Activated CD4-positive, alpha-beta T cell treated with anti-CD3 and anti-CD28 coated beads, Interleukin-2, amount 10 ng/mL, durations not matched to agents 24 days and 14 days (primary cell): ENCODE measurements around the gene GOLGA8K. TPM values are rescaled to one million over a fixed set of nuclear protein-coding genes. Genes with fewer than 3 reads are reported as not detected.
"Not testable (repeated sequence)": the region's sequence is repeated elsewhere in the genome, so short reads cannot be mapped to it uniquely, and the experiment has no call there.

Source experiments
- DNase-seq: peaks from one replicate; pipeline ENCODE4 v3.0.0; 2022
- H3K27ac Mint-ChIP-seq: one replicate; pipeline ENCODE4 v1.8.0; 2022; ENCODE audit warnings: mild to moderate bottlenecking, mixed read lengths
- H3K27me3 Mint-ChIP-seq: one replicate; pipeline ENCODE4 v1.8.0; 2022; ENCODE audit warnings: mixed read lengths
- H3K36me3 Mint-ChIP-seq: one replicate; pipeline ENCODE4 v1.8.0; 2022; ENCODE audit warnings: low read depth, mild to moderate bottlenecking, mixed read lengths
- H3K4me1 Mint-ChIP-seq: one replicate; pipeline ENCODE4 v1.8.0; 2021; ENCODE audit warnings: mixed read lengths
- H3K4me3 Mint-ChIP-seq: one replicate; pipeline ENCODE4 v1.8.0; 2022; ENCODE audit warnings: mild to moderate bottlenecking, moderate library complexity, mixed read lengths
- H3K9me3 Mint-ChIP-seq: one replicate; pipeline ENCODE4 v1.8.0; 2021; ENCODE audit warnings: mixed read lengths
- intact Hi-C: fragments of 100-400 bp; cut with micrococcal nuclease; formaldehyde crosslinking; loops from one replicate; pipeline ENCODE4 v1.15.1; 2023
- total RNA-seq: library from RNA; stranded (reverse); gene quantifications from 2 replicates; pipeline ENCODE4 v1.2.3, GENCODE V29; 2022

GOLGA8K gene
- 0.21 and 0.62 TPM in 2 replicates for total RNA-seq

- H3K4me3 Mint-ChIP-seq, H3K9me3 Mint-ChIP-seq, H3K4me1 Mint-ChIP-seq, H3K27me3 Mint-ChIP-seq, intact Hi-C loops, H3K36me3 Mint-ChIP-seq, H3K27ac Mint-ChIP-seq, DNase-seq: not testable (repeated sequence)
Measured at GRCh38 chr15:32403192-32403591, at the start of gene GOLGA8K. Gene GOLGA8K (minus strand): TSS chr15:32403292. CDS start chr15:32403194, 98 bp downstream.

GRCh38 chr15:32440445-32440977 lies 37.4 kb upstream of the GOLGA8K start:
- DNase-seq, intact Hi-C loops, H3K27me3 Mint-ChIP-seq, H3K9me3 Mint-ChIP-seq, H3K27ac Mint-ChIP-seq, H3K4me3 Mint-ChIP-seq, H3K36me3 Mint-ChIP-seq, H3K4me1 Mint-ChIP-seq: not testable (repeated sequence)

GRCh38 chr15:32434102-32434963 lies 31.2 kb upstream of the GOLGA8K start:
- H3K4me3 Mint-ChIP-seq, H3K36me3 Mint-ChIP-seq, DNase-seq, H3K4me1 Mint-ChIP-seq, H3K27ac Mint-ChIP-seq, H3K9me3 Mint-ChIP-seq, intact Hi-C loops, H3K27me3 Mint-ChIP-seq: not testable (repeated sequence)

GRCh38 chr15:32427635-32428034 lies 24.5 kb upstream of the GOLGA8K start:
- H3K36me3 Mint-ChIP-seq, H3K27ac Mint-ChIP-seq, H3K4me1 Mint-ChIP-seq, H3K27me3 Mint-ChIP-seq, DNase-seq, H3K9me3 Mint-ChIP-seq, H3K4me3 Mint-ChIP-seq, intact Hi-C loops: not testable (repeated sequence)

- not testable (repeated sequence) for H3K4me1 Mint-ChIP-seq
Measured at GRCh38 chr15:32426511-32426910, 23.4 kb upstream of the GOLGA8K start.

GRCh38 chr15:32407903-32408302 lies 4.8 kb upstream of the GOLGA8K start:
- intact Hi-C loops, H3K9me3 Mint-ChIP-seq, H3K4me1 Mint-ChIP-seq, H3K36me3 Mint-ChIP-seq, H3K27me3 Mint-ChIP-seq, H3K27ac Mint-ChIP-seq, H3K4me3 Mint-ChIP-seq: not testable (repeated sequence)
- DNase-seq, result peak; percentile 64

More at GRCh38 chr15:32426511-32426910, 23.4 kb upstream of the GOLGA8K start:
- H3K4me3 Mint-ChIP-seq, H3K36me3 Mint-ChIP-seq, DNase-seq, H3K27me3 Mint-ChIP-seq, H3K9me3 Mint-ChIP-seq, intact Hi-C loops, H3K27ac Mint-ChIP-seq: not testable (repeated sequence)

- H3K4me1 Mint-ChIP-seq, H3K36me3 Mint-ChIP-seq, H3K27ac Mint-ChIP-seq, H3K9me3 Mint-ChIP-seq, H3K27me3 Mint-ChIP-seq, intact Hi-C loops, H3K4me3 Mint-ChIP-seq, DNase-seq: not testable (repeated sequence)
Measured at GRCh38 chr15:32396522-32396921, 6.6 kb downstream of the GOLGA8K start.

- H3K4me1 Mint-ChIP-seq, H3K9me3 Mint-ChIP-seq, H3K36me3 Mint-ChIP-seq: not testable (repeated sequence)
Measured at GRCh38 chr15:32394745-32395144, 8.3 kb downstream of the GOLGA8K start.

GRCh38 chr15:32388050-32388648 lies 14.9 kb downstream of the GOLGA8K start:
- H3K9me3 Mint-ChIP-seq, H3K4me1 Mint-ChIP-seq, DNase-seq, intact Hi-C loops, H3K4me3 Mint-ChIP-seq, H3K27ac Mint-ChIP-seq, H3K27me3 Mint-ChIP-seq, H3K36me3 Mint-ChIP-seq: not testable (repeated sequence)

More at GRCh38 chr15:32394745-32395144, 8.3 kb downstream of the GOLGA8K start:
- DNase-seq, H3K27ac Mint-ChIP-seq, H3K27me3 Mint-ChIP-seq, intact Hi-C loops, H3K4me3 Mint-ChIP-seq: not testable (repeated sequence)

- H3K4me1 Mint-ChIP-seq, intact Hi-C loops, DNase-seq, H3K36me3 Mint-ChIP-seq, H3K27me3 Mint-ChIP-seq, H3K27ac Mint-ChIP-seq, H3K4me3 Mint-ChIP-seq, H3K9me3 Mint-ChIP-seq: not testable (repeated sequence)
Measured at GRCh38 chr15:32385823-32386495, 17.1 kb downstream of the GOLGA8K start.

GRCh38 chr15:32374185-32374584 lies 28.9 kb downstream of the GOLGA8K start:
- DNase-seq, H3K27ac Mint-ChIP-seq, H3K4me3 Mint-ChIP-seq, H3K27me3 Mint-ChIP-seq, H3K9me3 Mint-ChIP-seq, intact Hi-C loops, H3K4me1 Mint-ChIP-seq, H3K36me3 Mint-ChIP-seq: not testable (repeated sequence)

GRCh38 chr15:32373707-32374106 lies 29.4 kb downstream of the GOLGA8K start:
- H3K9me3 Mint-ChIP-seq, H3K4me1 Mint-ChIP-seq, H3K27me3 Mint-ChIP-seq, intact Hi-C loops, H3K4me3 Mint-ChIP-seq, DNase-seq, H3K36me3 Mint-ChIP-seq, H3K27ac Mint-ChIP-seq: not testable (repeated sequence)

- H3K4me1 Mint-ChIP-seq, DNase-seq, intact Hi-C loops, H3K27me3 Mint-ChIP-seq, H3K9me3 Mint-ChIP-seq, H3K27ac Mint-ChIP-seq, H3K4me3 Mint-ChIP-seq, H3K36me3 Mint-ChIP-seq: not testable (repeated sequence)
Measured at GRCh38 chr15:32372075-32372474, 31.0 kb downstream of the GOLGA8K start.

- H3K36me3 Mint-ChIP-seq, H3K9me3 Mint-ChIP-seq, DNase-seq, H3K4me3 Mint-ChIP-seq, intact Hi-C loops, H3K27ac Mint-ChIP-seq, H3K4me1 Mint-ChIP-seq, H3K27me3 Mint-ChIP-seq: not testable (repeated sequence)
Measured at GRCh38 chr15:32370526-32370925, 32.6 kb downstream of the GOLGA8K start.
